NCI-H524 treated with DMSO at 0.1 percent for 48 hours (cell line): Measurements from ENCODE around the gene CFAP92.

ENCODE experiments used
- DNase-seq: peaks from one replicate; lab custom pipeline; 2025; lab: John Stamatoyannopoulos, UW

Gene CFAP92

DNA sequence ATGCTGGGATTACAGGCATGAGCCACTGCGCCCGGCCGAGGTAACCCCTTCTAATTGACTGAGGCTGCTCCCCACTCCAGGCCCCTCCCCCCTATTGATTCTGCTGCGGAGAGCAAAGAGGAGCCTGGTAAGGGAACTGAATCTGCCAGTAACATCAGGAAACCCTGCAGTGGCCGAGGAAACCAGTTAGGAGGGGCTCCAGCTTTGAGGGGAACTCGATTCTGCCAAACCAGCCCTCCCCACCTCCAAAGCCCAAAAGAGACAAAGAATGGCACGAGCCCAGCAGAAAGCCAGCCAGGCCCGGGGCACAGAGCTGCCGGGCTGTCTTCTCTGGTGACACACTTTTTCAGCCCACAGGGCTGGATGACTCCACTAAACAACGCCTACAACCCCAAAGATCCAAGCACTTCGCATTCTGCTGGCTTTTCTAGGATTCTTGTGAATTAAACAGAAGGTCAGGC lies 129.5 kb downstream of the CFAP92 start:
- DNase-seq: no peak

DNA sequence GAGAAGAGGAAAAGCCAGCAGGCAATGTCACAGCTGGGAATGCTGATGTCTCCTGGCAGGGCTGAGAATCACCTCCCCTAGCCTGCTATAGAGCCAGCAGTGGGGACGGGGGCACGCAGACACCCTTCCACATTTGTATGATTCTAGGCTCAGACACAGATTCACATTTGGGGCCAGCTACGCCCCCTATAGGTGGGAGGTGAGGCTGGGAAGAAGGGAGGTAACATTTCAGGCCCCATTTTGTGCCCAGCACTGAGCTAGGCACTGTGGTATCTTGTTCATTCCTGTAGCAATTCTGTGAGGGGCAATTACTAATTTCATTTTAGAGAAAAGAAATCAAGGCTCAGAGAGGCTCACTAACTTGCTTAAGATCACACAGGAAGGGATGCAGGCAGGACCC lies 130.3 kb downstream of the CFAP92 start:
- DNase-seq: no peak

DNA sequence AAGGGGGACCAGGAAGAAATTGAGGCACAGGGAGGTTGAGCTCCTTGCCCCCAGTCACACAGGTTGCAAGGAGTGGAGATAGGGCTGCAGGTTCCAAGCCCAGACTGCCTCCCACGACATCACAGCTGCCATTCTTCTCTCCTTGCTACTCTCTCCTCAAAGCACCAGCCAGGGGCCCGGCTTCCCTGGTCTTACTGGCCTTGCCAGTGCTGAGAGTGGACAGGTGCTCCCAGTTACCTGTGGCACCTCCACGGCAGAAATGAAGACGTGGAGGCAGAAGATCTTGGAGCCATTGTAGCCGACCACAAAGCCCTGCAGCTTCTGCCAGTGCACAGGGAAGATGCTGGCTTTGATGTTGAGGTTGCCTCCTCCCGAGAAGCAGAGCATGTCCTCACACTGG lies 132.4 kb downstream of the CFAP92 start:
- DNase-seq: no peak
